NCI-H526 (cell line): ENCODE measurements around the gene CCL17.
"Not testable (repeated sequence)": the region's sequence is repeated elsewhere in the genome, so short reads cannot be mapped to it uniquely, and the experiment has no call there.

Experiments
- DNase-seq, 2 experiments: peaks; one replicate each; lab custom pipeline; 2025; lab: John Stamatoyannopoulos, UW

The CCL17 gene

GRCh38 chr16:57396786-57397185 is 7.8 kb upstream of the CCL17 start:
- no peak for DNase-seq

GRCh38 chr16:57397493-57397892 is 7.1 kb upstream of the CCL17 start:
- DNase-seq: not testable (repeated sequence)

- DNase-seq: no peak
These were observed 2.5 kb upstream of the CCL17 start for GRCh38 chr16:57401943-57402640.

- DNase-seq: no peak
These were observed 530 bp downstream of the CCL17 start for GRCh38 chr16:57405097-57405496.

- no peak for DNase-seq
These were observed 2.3 kb downstream of the CCL17 start for GRCh38 chr16:57406881-57407280.

- DNase-seq: no peak
These were observed 3.2 kb downstream of the CCL17 start for GRCh38 chr16:57407521-57408353.

GRCh38 chr16:57409065-57409464 is 4.5 kb downstream of the CCL17 start:
- no peak for DNase-seq

- no peak for DNase-seq
These were observed 5.5 kb downstream of the CCL17 start for GRCh38 chr16:57409870-57410587.

- no peak for DNase-seq
These were observed 6.9 kb downstream of the CCL17 start for GRCh38 chr16:57411362-57411976.

GRCh38 chr16:57412584-57412983 is 8.0 kb downstream of the CCL17 start:
- no peak for DNase-seq

GRCh38 chr16:57413301-57413730 is 8.7 kb downstream of the CCL17 start:
- DNase-seq: no peak

- DNase-seq: no peak
These were observed 9.2 kb downstream of the CCL17 start for GRCh38 chr16:57413733-57414132.

- DNase-seq: no peak
These were observed 11.5 kb downstream of the CCL17 start for GRCh38 chr16:57416084-57416483.

GRCh38 chr16:57419506-57419905 is 14.9 kb downstream of the CCL17 start:
- no peak for DNase-seq

- DNase-seq: peak; percentile 37 to 73
These were observed 17.7 kb downstream of the CCL17 start for GRCh38 chr16:57422026-57422944.

- DNase-seq: no peak
These were observed 18.6 kb downstream of the CCL17 start for GRCh38 chr16:57423152-57423551.

GRCh38 chr16:57424583-57424982 is 20.0 kb downstream of the CCL17 start:
- no peak for DNase-seq

- DNase-seq: no peak
These were observed 21.8 kb downstream of the CCL17 start for GRCh38 chr16:57426356-57426755.

GRCh38 chr16:57427307-57427706 is 22.7 kb downstream of the CCL17 start:
- no peak for DNase-seq

GRCh38 chr16:57427824-57428223 is 23.3 kb downstream of the CCL17 start:
- DNase-seq: no peak

GRCh38 chr16:57430955-57431354 is 26.4 kb downstream of the CCL17 start:
- no peak for DNase-seq
